Measurements from ENCODE around the gene PDE9A.
"Not testable (repeated sequence)": the region's sequence is repeated elsewhere in the genome, so short reads cannot be mapped to it uniquely, and the experiment has no call there.

PDE9A gene

DNA sequence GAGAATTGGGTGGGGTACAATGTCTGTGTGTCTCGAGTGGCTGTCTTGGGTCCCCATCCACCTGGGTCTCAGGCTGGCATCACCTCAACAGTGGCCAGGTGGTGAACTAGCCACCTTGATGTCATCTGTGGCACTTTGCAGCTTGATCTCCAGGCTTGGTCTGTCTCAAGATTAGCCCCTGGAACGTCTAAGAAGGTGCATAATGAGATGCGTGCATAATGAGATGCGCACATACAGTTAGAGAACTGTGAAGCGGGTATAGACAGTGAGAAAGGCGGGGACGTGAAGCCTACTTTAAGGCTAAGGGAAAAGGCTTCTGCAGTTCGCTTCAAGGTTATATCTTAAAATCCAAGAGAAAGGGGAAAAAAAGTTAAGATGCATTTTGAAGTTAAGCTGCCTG, 127.2 kb downstream of the PDE9A start:
- no peak for DNase-seq

DNA sequence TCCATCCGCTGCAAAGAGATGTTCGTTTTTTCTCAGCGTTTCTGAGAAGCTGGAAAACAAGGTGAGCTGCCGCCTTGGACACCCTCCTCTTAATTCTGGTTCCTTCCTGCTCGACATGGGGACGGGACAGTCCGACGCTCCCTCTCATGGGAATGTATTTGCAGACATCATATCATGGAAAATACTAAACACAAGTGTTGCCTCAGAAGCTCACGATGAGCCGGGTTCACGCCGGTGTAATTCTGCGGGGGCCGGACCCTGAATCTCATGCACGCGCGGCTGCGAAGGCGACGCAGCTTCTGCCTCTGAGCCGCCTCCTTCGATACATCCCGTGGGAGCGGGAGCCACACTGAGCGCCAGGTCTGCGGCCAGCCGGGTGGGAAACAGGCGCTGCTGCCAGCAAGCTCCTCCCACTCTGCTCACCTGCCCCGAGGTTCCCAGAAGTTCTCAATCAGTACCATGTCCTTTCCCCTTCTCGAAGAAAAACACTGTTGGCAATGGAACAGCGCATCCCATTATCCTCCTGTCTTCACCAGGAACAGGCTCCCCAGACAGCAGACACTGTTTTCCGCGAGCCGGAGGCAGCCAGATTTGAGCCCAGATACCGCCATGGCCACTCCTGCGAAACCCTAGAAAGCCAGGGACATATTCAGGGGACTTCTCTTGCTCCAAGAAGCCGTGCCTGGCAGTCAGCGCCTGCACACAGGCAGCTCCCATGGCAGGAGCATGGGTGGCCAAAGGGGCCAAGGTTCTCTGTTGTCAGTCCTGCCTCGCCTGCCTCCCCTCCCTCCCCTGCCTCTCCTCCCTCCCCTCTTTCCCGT, 127.9 kb downstream of the PDE9A start:
- DNase-seq = no peak

DNA sequence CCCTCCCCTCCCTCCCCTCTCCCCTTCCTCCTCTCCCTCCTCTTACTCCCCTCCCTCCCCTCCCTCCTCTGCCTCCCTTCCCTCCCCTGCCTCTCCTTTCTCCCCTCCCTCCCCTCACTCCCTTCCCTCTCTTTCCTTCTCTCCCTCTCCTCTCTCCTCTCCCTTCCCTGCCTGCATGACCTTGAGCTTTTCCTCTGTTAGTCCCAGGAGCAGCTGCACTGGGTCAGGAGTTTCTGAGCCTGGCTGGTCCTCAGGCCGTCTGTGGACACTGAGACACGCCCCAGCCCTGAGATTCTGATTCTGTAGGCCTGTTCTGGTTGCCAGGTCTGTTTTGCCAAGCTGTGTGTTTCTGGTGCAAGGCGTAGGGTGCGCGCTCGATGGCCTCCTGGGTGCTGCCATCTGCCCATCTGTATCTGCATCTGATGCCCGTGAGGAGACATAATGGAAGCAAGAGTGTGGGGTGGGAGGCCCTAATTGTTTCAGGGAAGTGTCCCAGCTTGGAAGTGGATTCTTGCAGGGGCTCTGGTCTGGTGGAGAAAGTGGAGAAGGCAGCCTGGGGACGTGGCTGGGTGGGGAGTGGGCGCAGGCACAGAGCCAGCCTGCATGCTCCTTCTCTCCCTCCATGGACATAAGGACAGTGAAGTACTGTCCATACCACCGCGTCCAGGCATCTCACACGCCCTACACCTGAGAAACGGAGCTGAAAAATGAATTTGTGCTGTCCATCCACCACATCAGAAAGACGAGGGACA, 128.7 kb downstream of the PDE9A start:
- no peak for DNase-seq

DNA sequence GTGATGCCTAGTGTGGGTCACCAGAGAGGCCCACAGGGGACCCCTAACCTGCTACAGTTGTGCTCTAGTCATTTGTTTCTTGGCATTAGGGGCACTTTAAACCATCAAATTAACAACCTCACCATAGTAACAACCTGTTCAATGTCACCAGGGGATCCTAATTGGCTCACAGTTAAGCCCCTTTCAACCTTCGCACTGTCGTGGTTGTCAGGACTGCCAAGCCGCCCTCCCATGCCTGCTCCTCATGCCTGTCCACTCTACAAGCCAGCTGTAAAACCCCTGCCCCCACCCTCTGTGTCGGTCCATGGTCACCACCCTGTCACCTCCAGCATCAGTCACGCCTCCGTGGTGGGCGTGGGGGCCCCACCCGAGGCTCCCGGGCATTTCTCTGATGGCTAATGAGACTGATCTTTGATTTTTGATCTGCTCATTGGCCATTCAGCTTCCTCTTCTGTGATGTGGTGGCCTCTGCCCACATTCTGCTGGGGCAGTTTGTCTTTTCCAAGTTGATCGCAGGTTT, 129.4 kb downstream of the PDE9A start:
- DNase-seq = no peak

DNA sequence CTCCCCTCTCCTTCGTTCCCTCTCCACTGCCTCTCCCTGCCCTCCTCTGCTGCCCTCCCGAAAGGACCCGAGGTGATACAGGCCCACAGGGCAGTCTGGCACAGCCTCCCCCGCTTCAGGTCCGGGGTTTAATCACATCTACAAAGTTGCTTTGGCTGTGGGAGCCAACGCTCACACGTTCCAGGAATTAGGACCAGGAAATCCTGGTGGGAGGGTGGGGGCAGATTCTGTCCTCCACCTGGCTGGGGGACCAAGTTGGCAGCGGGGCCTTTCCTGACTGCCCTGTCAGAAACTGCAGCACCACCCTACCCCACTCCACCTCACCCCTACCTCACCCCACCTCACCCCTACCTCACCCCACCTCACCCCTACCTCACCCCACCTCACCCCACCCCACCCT, 130.9 kb downstream of the PDE9A start:
- DNase-seq = no peak

DNA sequence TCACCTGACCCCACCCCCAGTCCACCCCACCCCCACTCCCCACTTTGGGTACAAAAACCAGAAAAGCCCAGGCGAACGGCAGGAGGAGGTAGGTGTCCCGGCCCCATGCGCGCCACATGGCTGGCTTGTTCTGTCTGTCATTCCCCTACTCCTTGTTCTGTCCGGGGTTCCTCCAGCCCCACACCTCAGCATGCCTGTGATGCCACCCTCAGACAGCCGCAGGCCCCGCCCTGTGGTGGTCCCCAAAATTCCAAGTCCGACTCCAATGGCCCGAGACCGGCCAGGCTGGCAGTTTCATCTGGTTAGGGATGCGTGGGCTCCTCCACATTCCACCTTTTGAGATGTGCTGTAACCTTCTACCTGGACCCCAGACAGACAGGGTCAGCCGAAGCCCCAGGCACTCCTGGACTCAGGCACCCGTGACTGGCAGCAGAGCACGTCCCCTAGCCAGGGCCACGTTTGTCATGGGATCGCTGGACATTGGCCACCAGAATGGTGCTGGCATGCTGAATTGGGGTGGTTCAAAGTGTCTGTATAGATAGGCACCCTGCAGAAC, 131.6 kb downstream of the PDE9A start:
- no peak for DNase-seq

DNA sequence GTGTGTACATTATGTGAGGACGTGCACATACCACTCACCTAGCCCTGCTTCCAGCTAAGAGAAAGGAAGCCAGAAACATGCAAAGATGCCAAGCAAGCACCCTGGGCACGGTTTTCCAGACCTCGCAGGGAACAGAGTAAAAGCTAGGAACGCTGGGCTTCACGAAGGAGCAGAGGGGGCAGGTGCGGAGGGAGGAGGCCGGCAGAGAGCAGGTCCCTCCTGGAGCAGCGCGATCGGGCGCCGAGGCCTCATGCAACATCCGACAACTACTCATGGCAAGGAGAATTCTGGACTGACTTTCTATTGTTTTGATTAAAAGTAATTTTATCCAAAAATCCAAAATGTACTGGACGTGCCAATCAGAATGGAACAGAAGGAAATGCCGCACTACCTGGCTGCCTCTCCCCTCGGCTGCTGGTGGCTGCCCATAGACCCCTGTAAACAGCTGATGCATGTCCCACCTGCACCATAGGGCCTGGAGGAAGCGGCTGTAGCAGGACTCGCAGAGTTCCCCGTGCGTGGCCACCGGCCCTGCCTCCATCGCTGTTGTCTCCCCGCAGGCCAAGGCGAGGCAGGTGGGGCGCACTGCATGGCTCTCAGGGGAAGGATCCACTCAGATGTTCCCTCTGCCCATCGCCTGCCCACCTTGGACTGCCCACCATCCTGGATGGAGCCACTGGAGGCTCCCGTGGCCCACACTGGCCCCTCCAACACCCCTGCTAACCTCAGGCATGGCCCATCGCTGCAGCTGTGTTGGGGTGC, 132.4 kb downstream of the PDE9A start:
- DNase-seq = no peak

DNA sequence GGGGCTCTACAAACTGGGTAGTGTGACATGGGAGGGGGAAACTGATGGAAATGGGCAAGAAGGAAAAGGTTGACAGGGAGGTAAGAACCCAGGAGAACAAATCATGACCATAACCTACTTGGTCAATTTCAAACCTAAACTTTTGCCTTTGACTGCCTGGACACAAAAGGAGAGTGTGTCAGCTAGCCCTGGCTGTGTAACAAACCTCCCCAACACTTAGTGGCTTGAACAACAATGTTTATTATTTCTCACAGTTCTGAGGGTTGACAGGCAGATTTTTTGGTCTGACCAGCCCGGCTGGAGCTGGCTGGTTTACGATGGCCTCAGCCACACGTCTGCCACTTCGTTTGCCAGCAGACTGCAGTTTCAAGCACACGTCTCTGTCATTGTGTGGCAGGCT, 133.5 kb downstream of the PDE9A start:
- no peak for DNase-seq

DNA sequence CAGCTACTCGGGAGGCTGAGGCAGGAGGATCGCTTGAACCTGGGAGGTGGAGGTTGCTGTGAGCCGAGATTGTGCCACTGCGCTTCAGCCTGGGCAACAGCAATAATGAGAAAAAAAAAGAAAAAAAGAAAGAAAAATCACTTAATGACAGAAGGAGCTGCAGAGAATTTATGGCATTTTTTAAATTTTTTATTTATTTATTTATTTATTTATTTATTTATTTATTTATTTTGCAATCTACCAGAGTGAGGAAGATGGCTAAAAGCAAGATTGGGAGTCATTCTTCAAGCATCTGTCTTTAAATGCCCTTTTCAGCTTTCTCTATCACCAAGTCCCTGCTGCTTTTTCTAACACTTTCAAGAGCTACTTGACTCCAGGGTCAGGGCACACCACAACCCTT, 134.2 kb downstream of the PDE9A start:
- DNase-seq = no peak

DNA sequence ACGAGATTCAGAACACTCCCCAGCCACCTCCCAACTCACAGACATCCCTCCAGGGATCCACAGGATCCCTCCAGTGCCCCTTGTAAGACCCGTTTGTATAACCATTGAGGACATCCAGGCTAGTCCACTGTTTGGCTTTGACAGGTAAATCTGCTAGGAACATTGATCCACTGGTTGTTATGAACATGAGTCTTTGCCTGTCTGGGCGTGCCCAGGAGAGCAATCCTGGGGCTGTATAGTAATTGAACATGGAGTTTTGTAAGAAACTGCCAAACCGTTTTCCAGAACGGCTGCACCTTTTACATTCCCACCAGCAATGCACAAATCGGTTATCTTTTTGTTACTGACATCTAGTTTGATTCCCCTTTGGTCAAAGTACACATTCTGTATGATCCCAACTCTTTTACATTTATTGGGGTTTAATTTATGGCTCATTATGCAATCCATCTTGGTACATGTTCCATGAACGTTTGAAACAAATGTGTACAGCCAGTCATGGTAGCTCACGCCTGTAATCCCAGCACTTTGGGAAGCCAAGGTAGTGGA, 137.2 kb downstream of the PDE9A start:
- DNase-seq = no peak

DNA sequence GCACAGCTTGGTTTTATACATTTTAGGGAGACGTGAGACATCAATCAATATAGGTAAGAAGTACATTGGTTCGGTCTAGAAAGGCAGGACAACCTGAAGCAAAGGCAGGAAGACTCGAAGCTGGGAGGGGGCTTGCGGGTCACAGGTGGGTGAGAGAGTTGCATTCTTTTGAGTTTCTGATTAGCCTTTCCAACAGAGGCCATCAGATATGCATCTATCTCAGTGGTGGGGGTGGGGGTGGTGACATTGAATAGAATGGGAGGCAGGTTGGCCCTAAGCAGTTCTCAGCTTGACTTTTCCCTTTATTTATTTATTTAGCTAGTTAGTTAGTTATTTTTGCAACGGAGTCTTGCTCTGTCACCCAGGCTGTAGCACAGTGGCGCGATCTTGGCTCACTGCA, 140.4 kb downstream of the PDE9A start:
- DNase-seq = no peak

DNA sequence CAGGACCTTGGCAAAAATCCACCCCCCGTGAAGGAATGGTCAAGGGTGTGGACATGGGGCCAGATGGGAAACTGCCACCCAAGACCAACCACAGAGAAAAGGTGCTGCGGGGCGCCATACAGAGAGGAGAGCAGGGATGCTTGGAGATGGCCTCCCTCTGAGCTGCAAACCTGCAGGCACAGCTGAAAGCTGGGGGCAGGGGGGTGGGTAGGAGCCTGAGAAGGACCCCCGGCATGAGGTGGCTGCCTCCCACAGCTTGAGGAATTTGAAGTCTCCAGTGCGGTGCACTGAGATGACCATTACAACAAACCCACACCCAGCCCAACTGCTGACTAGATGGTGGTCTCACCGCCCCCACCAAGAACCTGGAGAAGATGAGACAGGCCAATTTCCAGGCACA, 141.1 kb downstream of the PDE9A start:
- DNase-seq = no peak

DNA sequence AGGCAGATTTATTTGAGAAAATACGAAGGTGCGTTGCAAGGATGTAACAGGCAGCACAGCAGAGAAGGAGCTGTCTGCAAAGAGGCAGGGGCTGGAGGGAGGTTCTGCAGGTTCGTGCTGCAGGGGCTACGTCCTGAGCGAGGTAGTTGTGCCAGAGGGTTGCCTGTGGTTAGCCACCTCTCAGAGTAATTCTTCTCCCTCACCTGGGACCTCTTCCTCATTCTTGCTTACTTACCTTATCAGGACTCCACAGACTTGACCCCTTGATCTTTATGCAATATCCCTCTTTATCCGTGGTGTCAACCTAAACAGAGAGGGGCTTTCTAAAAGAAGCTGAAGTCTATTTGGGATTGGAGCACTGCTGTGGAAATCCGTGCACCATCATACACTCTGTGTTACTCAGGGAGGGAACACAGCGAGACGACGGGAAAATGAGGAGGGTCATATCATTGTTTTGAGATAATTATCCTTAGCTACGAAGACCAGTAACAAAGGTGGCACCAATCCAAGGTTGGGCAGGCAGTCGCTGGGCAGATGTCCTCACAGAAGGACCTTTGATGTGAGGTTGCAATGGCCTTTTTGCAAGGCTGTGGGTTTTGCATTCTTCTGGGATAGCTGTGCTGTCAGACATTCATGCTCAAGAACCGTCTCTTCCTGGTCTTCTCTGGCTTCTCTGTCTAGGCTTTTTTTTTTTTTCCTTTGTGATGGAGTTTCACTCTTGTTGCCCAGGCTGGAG, 143.1 kb downstream of the PDE9A start:
- no peak for DNase-seq

DNA sequence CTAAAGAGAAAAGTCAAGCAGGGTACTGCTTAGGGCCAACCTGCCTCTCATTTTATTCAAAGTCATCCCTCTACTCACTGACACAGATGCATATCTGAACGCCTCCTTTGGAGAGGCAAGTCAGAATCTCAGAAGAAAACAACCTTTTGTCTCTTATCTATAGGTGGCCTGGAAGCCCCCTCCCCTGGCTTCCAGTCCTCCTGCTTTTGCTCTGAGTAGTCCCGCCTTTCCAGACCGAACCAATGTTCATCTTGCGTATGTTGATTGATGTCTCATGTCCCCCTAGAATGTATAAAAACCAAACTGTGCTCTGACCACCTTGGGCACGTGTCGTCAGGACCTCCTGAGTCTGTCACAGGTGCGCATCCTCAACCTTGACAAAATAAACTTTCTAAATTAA, 144.1 kb downstream of the PDE9A start:
- no peak for DNase-seq

DNA sequence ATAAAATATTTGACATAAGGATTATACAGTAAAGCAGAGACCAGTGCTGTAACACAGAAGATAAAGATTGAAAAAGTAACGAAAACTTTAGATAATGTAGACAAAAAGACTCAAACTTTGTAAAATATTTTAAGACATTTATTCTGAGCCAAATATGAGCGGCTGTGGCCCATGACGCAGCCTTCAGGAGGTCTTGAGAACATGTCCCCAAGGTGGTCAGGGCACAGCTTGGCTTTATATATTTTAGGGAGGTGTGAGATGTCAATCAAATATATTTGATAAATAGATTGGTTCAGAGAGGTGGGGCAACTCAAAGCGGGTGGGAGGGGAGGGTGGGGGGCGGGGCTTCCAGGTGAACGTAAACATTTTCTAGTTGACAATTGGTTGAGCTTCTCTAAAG, 144.7 kb downstream of the PDE9A start:
- DNase-seq = no peak

DNA sequence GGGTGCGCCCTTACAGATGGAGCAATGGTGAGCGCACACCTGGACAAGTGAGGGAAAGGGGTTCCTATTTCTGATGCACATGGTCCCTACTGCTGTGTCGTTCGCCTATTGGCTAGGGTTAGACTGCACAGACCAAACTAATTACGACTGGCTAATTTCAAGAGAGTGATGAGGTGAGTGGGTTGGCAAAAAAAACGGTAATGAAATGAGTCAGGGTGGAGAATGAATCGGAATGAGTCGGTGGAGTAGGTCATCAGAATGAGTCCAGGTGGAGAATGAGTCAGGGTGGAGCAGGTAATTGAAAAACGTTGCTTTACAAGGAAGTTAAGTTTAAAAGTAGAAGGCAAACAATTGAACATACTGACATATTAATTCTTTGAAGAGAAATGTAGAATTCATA, 146.1 kb downstream of the PDE9A start:
- DNase-seq = no peak

DNA sequence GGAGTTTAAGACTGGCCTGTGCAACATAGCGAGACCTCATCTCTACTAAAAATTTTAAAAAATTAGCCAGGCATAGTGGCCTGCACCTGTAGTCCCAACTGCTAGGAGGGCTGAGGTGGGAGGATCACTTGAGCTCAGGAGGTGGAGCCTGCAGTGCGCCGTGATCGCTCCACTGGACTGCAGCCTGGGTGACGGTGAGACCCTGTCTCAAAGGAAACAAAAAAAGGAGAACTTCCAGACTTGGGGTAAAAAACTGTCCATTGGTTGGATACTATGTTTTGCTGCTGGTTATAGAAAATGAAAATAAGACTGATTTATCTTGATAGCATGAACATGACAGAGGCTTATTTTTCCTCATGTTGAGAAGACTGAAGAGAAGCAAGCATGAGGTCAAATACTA, 146.5 kb downstream of the PDE9A start:
- no peak for DNase-seq

DNA sequence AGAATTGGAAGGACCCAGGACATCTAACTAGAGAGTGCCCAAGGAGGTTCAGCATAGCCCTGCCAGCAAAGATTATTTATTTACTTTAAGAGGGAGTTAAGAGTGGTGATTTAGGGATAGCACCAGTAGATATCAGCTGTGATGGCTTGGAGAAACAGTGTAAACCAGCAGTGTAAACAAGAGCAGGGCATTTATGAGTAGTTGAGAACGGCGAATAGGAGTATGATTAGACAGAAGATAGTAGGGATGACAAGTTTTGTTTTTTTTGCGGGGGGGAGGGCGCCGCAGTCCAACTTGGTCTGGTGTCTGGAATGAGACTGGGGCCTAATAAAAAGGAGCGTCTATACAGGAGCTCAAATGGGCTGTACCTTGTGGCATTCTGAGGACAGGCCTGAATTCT, 148.2 kb downstream of the PDE9A start:
- DNase-seq = not testable (repeated sequence)

DNA sequence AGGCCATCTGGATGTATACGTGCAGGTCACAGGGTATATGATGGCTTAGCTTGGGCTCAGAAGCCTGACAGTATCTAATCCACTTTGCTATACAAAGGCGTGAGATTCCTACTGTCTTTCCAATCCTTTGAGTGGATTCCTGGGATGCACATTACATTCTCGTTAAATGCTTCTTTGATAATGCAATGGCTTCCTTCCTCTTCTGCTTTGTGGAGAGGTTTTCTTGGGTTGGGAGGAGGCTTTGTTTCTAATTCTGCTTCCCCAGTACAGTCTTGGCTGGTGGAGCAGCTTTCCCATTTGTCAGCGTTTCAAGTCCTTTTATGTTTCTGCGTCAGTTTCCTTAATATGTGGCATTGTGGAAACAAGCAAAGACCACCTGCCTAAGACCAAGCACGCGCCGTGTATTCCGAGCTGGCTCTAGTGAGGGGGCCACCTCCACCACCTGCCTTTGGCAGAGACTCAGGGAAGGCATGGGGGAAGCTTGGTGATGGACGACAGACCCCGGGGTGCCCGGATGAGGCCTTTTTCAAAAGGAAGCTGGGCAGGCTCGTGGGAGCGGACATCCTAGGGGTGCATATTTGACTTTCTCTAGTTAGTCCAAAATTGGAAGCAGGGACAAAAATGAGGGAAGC, 153.2 kb downstream of the PDE9A start:
- no peak for DNase-seq

DNA sequence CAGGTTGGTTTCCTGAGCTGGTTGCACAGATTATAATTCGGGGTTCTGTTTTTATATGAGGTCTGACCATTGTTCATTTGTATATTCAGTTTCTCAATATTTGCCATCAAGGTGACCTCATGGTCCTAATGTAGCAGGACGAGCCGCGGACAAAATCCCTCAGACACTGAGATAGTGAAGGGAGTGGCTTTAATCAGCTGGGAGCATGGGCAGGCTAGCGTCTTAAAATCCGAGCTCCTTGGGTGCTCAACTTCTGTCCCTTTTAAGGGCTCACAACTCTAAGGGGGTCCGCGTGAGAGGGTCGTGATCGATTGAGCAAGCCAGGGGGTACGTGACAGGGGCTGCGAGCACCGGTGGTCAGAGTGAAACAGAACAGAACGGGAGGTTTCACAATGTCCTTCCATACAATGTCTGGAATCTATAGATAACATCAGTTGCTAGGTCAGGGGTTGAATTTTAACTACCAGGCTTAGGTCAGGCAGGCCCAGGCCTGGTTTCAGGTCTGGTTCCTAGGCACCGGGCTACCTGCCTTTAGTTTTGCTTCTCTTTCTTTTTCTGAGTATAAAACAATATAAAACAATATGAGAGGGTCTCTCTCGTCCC, 154.0 kb downstream of the PDE9A start:
- not testable (repeated sequence) for DNase-seq

DNA sequence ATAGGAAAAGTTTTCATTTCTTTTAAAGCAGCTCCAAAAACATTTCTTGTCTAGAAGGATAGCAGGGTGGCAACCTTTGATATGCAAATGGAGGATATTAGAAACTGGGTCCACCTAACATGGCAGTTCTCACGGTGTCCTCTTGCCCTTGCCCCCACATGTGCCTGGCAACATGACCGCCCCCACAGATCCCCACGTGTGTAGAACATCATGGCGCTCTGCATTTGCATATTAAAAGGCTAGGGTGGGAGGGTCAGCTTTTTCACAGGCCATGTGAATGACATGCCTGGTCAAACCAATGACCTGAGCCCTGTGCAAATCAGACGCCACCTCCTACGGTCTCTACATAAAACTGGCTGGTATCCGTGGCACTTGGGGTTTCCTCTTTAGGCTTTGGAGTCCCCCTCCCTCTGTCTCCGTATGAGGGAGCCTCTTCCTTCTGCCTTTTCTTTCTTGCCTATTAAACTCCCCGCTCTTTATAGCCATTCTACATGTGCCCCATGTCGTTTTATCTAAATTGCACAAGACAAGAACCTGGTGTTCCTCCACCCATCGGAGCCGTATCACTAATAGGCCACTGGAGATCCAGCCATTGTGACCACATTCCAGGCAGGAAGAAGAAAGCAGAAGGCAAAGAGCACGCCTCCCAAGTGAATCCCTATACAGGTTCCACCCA, 154.7 kb downstream of the PDE9A start:
- DNase-seq = no peak

Data from NK-92 treated with Interleukin-12 subunit alpha and Interleukin-12 subunit beta, amount 100 ng/mL, for 24 hours (cell line).